HG03045 (cell line): ENCODE results near the gene BCL2.

Experiments used
- ATAC-seq: cut with Tn5 transposase; IDR thresholded peaks from one replicate; pipeline ENCODE4 v1.9.1; 2021; ENCODE audit warnings: mild to moderate bottlenecking, moderate library complexity; ENCODE audit not compliant: unreplicated experiment

Gene BCL2

DNA sequence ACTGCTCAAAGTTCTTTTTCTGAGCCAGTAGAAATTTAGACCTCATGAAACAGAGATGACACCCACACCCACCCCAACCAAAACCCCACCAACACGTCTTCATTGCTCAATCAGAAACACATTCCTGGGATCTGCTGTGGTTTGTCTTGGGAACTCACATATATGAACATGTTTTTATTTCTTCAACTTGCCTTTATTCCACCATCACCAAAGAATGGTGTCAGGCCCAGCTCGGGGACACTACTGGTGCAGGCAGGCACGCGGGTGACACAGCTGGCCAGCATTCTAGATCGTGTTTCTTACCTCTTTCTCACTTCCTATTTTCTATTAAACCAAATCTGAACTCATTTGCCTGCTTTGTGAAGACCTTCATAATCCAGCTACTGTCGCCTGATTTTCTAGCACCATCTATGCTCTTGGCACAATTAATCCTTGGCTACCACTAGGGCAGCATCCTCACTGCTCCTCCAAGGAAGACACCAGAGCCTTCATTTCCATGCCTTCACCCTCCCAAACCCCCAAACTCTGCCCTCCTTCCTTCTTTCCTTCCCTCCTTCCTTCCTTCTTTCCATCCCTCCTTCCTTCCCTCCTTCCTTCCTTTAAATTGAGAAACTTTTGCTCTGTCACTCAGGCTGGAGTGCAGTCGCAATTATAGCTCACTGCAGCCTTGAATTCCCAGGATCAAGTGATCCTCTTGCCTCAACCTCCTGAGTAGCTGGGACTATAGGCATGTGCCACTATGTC, 157.1 kb downstream of the BCL2 start:
- ATAC-seq = no peak

DNA sequence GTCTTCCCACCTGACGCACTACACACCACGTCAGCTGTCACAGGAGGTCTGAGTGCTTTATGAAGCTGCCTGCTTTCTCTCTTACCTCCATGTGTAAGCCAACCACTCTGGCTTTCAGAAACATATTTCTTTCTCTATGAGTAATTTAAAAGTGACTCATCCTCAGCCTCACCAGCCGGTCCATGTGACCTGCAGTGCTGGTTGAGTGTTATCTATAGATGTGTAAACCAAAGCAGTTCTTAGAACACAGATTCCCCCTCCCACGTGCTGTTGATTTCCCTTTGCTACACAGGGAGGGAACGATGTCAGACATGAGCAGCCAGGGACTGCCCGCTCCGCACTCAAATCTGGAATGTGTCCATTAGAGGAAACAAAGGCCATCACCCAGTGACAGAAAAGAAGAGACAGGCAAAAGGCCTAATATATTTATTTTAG, 157.8 kb downstream of the BCL2 start:
- ATAC-seq = peak; percentile 48

DNA sequence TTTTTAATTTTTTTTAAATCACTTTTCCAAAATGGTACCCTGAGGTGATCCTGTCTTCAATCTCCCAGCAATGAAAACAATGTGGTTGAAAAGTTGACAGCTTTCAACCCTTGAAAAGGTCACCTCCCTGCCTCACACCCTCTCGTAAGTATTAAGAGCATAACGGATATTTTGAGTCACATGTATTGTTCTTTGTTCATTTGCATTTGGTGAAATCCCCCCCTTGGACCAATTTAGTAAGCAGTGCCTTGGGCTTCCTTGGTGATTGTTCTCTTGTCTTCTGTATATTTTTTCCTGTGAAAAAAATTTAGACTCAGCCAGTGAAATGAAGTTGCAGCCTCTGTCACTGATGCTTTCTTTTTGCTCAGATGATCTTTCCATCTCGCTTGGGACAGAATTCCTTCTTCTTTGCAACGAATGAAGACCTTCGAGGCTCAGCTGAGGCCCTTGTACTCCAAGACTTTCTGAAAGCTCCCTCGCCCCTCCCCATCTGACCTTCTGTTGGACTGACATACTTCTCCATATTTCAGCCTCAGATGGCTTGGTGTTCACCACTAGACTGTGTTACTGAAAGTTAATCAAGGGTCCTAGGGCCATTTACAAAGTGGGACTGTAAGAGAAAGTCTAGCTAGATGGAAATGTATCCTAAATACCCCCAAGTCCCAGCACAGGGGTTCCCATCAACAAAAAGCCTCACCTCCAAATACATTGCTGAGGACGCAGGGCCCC, 158.4 kb downstream of the BCL2 start:
- no peak for ATAC-seq

DNA sequence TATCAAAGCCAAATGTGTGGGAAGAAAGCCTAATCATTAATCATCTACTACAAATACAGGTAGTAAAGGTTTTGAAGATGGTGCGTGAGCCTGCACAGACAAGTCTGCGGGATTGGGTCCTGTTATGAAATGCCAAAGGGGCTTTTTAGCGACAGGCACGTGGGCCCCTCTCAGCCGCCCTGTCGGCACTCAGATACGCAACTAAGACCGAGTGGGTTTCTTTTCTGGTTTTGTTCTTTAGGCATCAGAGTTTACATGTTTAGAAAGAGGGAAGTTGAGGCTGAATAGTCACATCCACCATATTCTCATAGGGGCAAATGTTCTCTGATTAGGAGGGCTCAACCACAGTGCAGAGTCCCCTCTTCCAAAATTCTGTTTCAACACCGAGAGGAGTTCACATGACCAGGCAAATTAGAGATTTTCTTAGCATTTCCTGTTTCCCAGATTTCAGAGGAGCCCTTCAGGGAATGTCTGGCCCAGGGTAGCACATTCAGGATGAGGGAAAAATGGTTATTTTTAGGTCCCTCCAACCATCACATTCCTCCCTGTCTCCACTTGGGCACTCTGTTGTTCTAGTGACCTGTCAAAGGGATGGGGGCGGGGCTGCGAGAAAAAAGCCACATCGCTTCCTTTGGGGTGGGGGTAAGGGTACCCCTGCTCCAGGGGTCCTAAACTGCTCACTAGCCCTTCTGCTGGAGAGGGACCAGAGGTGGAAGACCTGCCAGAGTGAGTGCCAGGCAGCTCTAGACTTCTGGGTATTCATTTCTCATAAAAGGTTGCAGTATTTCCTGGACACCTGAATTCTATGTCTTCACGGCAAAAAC, 159.2 kb downstream of the BCL2 start:
- ATAC-seq = peak; percentile 9

DNA sequence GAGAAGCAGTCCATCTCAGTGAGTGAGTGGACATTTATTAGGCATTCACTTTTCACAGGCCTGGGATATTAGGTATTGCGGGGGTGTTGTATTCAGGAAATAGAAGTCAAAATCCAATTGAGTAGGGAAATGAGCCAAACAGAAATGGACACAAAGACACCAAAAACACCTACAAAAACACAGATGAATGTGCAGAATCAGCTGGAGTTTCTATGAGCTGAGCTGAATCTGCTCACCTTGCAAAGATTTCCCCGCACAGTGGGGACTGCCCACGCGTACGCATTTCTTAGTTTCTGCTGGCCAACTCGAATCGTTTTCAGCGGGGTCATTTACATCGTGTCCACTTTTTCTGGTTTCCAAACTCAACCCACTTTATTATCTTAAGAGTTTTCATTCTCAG, 160.0 kb downstream of the BCL2 start:
- ATAC-seq = no peak

DNA sequence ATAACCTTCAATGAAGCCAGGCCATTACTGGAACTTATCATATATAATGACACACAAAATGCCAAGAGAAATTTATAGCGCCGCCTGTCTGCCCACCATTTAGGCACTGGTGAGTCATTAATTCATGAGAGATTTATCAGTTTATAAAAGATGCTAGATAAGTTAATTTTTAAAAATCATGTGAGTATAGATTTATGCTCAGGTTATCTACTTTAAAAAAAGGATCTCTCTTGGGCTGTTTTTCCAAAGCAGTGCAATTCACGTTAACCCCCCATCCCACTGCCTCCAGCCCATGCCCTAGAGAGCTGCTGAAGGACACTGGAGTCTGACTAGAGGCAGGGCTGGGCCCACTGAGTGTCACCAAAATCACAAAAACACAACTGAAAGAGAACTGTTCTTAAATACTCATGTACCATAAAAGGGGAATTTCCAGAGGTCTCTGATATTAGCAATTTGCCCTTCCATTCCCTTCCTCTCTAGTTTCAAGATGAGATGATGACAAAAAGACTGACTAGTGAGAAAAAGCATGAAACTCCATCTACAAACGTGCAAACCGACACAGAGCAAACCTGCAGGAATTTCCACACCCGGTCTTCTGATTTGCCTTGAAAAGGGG, 160.8 kb downstream of the BCL2 start:
- peak; percentile 12 for ATAC-seq

DNA sequence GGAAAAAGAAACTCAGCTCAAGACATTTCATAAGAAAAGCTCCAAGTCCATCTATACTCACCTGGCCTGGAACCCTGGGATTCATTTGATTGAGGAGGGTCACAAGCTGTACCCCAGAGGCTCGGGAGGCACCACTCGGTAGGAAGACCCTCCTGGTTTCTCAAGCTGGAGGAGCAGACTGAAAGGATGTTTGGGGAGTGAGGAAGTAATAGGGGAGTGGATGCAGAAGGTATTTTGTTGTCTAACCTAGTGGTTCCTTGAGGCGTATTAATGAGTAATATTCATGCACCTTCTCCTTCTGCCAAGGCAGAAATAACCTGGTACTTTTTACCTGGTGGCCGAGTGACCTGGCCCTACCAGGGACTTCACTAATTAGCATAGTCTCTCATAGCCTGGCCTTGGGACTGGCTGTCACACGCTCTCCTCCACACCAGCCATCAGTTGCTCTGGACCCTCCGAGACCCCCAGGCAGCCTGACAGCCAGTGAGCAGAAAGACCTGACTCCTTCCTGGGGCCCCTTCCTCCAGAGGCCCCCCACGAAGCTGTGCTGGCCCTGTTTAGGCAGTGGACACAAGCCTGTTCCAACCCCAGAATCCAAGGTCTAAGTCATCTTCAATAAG, 161.4 kb downstream of the BCL2 start:
- no peak for ATAC-seq

DNA sequence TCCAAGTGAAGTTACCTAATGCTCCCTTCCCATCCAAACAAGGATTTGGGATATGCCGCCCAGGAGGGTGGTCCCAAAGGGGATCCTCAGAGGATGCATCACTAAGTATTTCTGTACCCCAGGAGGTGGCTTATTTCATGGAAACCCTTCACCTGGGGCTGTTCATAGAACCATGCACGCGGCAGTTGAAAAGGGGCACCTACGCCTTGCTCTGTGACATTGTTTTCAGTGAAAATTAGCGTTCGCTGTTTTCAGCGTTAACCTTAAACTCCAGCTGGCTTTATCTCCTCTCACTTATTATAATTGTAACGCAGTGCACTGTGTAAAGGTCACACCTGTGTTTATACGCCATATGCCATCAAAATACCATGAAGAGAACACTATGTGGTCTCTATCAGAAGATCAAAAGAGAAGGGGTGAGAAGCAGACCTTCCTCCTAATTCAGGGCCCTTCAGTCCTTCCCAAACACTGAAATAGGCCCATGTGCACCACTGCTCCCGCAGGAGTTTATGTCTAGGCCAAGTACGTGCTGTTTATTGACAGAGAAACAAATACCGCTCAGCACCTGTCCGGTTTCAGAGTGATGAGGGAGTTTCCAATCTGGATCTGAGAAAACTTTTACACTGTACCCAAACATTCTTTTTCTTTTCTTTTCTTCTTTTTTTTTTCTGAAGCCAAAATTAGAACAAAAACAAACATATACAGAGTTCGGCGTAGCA, 162.1 kb downstream of the BCL2 start:
- ATAC-seq = peak; percentile 18

DNA sequence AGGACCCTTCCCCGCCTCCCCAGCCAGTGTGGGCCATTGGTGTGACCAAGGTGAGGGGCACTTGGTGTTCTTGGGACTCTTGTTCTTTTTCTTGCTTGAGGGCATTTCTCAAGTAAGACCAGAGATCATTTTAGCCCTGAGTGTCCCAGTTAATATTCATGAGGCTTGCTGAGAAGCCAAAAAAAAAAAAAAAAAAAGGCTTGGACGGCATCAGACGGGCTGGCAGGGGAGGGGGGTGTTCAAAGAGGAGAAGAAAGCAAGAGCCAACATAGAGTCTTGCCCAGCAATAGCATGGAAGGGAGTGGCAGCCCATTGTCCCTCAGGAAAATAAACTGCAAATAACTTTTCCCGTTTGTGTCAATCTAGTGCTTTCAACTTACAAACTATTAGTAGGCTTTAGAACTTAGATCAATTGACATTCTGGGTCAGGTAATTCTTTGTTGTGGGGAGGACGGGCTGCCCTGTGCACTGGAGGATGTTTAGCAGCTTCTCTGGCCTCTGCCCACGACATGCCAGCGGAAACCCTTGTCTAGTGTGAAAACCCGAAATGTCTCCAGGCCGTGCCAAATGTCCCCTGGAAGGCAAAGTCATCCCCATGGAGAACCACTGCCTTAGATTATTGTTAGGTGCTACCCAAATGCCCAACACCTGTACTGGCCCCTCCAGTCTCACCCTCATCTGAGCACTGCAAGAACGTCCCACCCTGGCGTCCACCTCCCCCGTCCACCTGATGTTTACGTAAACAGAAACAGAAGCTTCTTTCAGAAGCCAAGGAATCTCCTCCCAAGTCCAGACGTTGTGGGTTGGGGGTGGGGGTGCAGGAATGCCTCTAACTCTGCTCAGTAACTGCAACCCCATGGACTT, 163.4 kb downstream of the BCL2 start:
- no peak for ATAC-seq

DNA sequence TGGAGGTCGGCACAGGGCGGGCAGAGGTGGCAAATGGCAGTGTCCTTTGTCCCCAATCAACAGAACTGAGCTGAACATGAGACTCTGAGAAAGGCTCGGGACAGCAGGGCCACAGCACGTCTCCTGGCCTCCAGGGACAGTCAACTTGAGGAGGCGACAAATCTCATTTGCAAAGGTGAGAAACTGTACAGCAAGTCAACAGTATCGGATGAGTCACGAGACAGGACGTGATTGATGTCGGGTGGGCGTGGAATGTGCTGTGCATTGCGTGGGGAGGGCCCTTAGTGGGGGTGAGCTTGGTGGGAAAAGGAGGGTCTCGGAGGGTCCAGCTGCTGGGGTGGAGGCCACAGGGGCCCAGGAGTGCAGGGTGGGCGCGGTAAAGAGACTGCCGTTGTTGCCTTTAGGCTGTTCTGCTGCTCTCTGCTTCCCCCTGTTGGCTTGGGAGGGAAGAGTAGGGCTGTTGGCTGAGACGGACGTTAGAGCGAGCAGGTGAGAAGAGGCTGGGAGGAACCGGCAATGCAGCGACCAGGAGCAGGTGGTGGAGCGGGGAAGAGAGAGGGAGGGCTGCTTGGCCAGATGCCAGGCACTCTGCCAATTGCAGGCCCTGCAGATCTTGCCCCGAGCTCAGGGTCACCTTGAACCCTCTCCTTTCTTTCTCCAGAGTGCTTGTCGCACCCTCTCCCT, 164.3 kb downstream of the BCL2 start:
- ATAC-seq = peak; percentile 32

DNA sequence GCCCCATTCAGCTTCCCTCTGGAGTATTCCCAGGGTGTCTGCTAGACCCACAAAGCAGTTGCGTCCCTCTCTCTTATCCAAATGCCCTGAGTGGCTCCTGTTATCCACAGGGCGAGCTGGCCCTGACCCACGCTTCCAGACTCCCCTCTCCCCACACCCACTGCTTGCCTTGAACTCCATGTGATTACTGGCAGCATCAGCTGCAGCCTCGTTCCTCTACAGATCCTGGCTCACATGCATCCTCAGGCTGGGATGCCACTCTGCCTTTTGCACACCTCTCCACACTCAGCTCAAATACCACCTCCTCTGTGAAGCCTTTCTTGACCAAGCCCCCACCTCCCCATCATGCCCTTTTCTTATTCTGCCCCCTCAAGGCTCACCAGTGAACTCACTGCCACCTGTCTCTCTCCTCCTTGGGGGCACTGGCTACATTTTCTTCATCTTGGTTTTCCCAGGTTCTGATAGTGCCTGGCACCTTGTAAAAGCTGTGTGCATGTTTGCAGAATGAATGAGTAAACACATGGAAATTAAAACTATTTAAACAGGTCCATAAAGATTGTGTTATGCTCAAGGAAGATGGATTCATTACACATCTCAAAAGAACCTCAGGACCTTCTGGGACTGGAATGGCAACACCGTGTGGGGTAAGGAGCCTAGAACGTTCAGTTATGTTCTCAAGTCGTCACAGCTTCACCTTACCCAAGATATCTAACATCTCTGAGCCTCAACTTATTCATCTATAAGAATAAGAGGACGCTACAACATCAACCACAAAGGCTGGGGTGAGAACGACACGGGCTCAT, 165.0 kb downstream of the BCL2 start:
- no peak for ATAC-seq

DNA sequence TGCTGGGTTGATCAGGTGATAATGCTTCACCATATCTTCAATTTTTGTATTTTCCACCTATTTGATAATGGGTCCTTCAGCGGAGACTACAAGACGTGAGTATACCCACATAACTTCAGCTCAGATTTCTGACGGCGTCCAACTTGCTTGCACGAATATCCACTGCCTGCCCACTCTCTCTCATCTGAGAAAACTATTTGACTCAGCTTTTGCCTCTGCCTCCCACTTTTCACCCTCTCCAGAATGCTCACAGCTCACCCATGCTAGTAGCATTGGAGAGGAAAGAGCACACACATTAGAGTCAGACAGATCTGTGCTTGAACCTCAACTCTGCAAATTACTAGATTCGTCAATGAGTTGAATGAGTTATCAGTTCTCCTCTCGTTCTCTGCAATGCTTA, 166.8 kb downstream of the BCL2 start:
- no peak for ATAC-seq

DNA sequence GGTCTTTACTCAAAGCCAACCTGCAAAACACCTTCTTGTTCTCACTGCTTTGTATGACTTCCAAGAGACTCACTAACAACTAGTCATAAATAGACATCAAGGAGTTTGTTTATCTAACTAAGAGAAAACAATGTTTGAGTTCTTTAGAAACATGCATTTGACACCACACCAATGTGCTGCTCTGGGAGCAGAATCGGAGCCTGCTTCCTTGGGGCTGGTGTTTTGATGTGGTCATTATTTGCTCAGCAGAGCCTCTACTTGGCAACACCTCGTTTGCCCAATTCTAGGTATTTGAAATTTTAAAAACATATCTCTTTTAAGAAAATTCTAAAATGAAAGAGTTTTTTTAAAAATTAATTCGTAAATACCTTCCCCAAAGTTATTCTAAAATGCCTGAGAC, 167.5 kb downstream of the BCL2 start:
- no peak for ATAC-seq

DNA sequence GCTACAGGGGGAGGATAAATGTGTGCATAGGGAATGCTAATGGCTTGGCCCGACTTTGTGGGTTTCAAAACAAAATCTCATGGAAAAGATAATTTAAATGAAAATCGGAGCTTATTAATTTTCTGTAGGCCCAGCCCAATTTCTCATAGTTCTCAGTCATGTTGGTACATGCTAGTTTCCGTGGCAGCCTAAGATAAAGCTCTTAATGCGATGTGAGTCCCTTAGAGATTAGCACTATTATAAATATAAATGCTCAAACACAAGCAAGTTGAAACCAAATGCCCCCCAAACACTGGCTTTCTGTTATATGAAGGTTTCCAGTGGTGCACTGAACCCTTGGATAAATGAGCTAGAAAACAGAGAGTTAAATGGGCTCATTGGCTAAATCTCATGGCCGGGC, 168.0 kb downstream of the BCL2 start:
- no peak for ATAC-seq

DNA sequence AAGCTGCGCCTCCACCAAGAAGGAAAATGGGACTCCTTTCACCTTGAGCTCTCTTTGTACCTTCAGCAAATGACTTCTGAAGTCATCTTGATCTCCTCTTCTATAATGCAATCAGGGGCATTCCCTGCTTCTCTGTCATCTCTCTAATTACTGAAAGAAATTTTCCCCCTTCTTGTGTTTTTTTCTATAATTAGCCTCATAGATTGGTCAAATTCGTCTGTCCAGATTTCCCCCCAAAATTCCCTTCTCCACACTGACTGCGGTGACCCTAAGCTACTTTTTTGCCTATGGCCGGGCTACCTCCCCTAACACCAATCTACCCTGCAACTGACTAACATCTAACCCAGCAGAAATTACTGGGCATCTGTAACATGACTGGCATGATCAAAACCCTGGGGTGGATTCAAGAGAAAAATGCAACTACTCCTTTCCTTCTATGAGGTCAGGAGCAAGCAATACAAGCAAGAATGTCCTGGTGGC, 168.6 kb downstream of the BCL2 start:
- ATAC-seq = no peak

DNA sequence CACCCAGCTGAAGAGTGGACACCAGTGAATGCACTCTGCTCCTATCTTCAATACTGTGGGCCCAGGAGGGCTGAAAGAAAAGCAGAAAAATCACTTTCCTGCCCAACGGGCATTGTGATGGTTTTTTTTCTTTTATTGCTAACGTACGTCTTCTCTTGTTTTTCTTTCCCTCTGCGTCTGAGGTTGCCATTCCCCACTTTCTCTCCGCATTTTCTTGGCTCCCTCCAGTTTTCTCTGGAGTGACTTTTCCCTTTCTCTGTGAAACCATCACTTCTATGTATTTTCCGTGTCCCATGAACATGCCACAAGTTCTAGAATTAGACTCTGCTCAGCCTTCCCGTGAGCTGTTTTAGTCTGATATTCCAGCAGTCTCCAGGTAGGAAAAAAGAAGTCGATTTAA, 169.2 kb downstream of the BCL2 start:
- ATAC-seq = no peak

DNA sequence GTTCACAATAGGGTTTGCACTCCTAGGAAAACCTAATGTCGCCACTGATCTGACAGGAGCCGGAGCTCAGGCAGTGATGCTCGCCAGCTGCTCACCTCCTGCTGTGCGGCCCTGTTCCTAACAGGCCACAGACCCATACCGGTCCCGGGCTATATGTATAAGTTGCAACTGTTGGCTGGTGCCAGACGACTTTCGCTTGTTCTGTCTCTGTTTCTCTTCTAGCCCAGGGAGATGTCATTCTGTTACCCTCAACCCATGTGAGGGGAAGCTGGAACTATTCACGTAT, 170.3 kb downstream of the BCL2 start:
- no peak for ATAC-seq
